ENCODE results near the gene PDE1C.
"Not testable (repeated sequence)": the region's sequence is repeated elsewhere in the genome, so short reads cannot be mapped to it uniquely, and the experiment has no call there.

Gene PDE1C

GRCh38 chr7:31851119-31851518 lies 219.1 kb downstream of the PDE1C start:
- Histone ChIP-seq H3K27me3 (ENCODE audit: control insufficient read depth, insufficient read depth, low read length) (peaks cover under 1% of the 10 kb centered on the region; the same call in 1 of the 2 replicates), H3K4me3 (ENCODE audit: low read depth, low read length) (no peak overlapping the region), H3K36me3 (ENCODE audit: control insufficient read depth, insufficient read depth, low read length) (no peaks in the 10 kb centered on the region), H3K9me3 (ENCODE audit: control insufficient read depth, insufficient read depth, low read depth, low read length) (no peaks in the 10 kb centered on the region), H3K4me1 (ENCODE audit: control insufficient read depth, insufficient read depth, low read length) (peaks cover 8% of the 10 kb centered on the region; the same call in 1 of the 2 replicates), H3K27ac (ENCODE audit: low read depth, low read length) (no peak overlapping the region), H3K9ac (ENCODE audit: low read length) (no peak overlapping the region)

GRCh38 chr7:31850601-31851000 lies 219.6 kb downstream of the PDE1C start:
- Histone ChIP-seq H3K36me3 (ENCODE audit: control insufficient read depth, insufficient read depth, low read length) (no peaks in the 10 kb centered on the region), H3K27me3 (ENCODE audit: control insufficient read depth, insufficient read depth, low read length) (no peaks in the 10 kb centered on the region; the same call in 1 of the 2 replicates), H3K4me1 (ENCODE audit: control insufficient read depth, insufficient read depth, low read length) (0 out of 2 replicates have a peak, but pooled peaks cover 4% of the 10 kb centered on the region), H3K4me3 (ENCODE audit: low read depth, low read length) (no peak overlapping the region), H3K9me3 (ENCODE audit: control insufficient read depth, insufficient read depth, low read depth, low read length) (no peaks in the 10 kb centered on the region), H3K9ac (ENCODE audit: low read length) (no peak overlapping the region), H3K27ac (ENCODE audit: low read depth, low read length) (no peak overlapping the region)

- Histone ChIP-seq H3K4me1 (ENCODE audit: control insufficient read depth, insufficient read depth, low read length) (0 out of 2 replicates have a peak, but pooled peaks cover 4% of the 10 kb centered on the region), H3K36me3 (ENCODE audit: control insufficient read depth, insufficient read depth, low read length) (no peaks in the 10 kb centered on the region), H3K27ac (ENCODE audit: low read depth, low read length) (no peak overlapping the region), H3K4me3 (ENCODE audit: low read depth, low read length) (no peak overlapping the region), H3K9me3 (ENCODE audit: control insufficient read depth, insufficient read depth, low read depth, low read length) (no peaks in the 10 kb centered on the region), H3K9ac (ENCODE audit: low read length) (no peak overlapping the region), H3K27me3 (ENCODE audit: control insufficient read depth, insufficient read depth, low read length) (no peaks in the 10 kb centered on the region; the same call in 1 of the 2 replicates)
Observed at GRCh38 chr7:31850066-31850465, 220.1 kb downstream of the PDE1C start.

- no peak overlapping the region for H3K9ac ChIP-seq (ENCODE audit: low read length)
Observed at GRCh38 chr7:31835471-31835870, 234.7 kb downstream of the PDE1C start.

GRCh38 chr7:31833625-31834024 lies 236.6 kb downstream of the PDE1C start:
- H3K4me1 ChIP-seq (ENCODE audit: control insufficient read depth, insufficient read depth, low read length); H3K9me3 ChIP-seq (ENCODE audit: control insufficient read depth, insufficient read depth, low read depth, low read length); H3K4me3 ChIP-seq (ENCODE audit: low read depth, low read length); H3K27ac ChIP-seq (ENCODE audit: low read depth, low read length); H3K27me3 ChIP-seq (ENCODE audit: control insufficient read depth, insufficient read depth, low read length); H3K36me3 ChIP-seq (ENCODE audit: control insufficient read depth, insufficient read depth, low read length); H3K9ac ChIP-seq (ENCODE audit: low read length): not testable (repeated sequence)

More at GRCh38 chr7:31835471-31835870, 234.7 kb downstream of the PDE1C start:
- Histone ChIP-seq H3K27me3 (ENCODE audit: control insufficient read depth, insufficient read depth, low read length) (no peaks in the 10 kb centered on the region), H3K4me1 (ENCODE audit: control insufficient read depth, insufficient read depth, low read length) (no peaks in the 10 kb centered on the region), H3K9me3 (ENCODE audit: control insufficient read depth, insufficient read depth, low read depth, low read length) (no peaks in the 10 kb centered on the region), H3K36me3 (ENCODE audit: control insufficient read depth, insufficient read depth, low read length) (no peaks in the 10 kb centered on the region), H3K27ac (ENCODE audit: low read depth, low read length) (no peak overlapping the region), H3K4me3 (ENCODE audit: low read depth, low read length) (no peak overlapping the region)

GRCh38 chr7:31828520-31828919 lies 241.7 kb downstream of the PDE1C start:
- no peaks in the 10 kb centered on the region for H3K9me3 ChIP-seq (ENCODE audit: control insufficient read depth, insufficient read depth, low read depth, low read length)
- H3K4me1 ChIP-seq (ENCODE audit: control insufficient read depth, insufficient read depth, low read length): peaks cover 16% of the 10 kb centered on the region
- no peaks in the 10 kb centered on the region for H3K36me3 ChIP-seq (ENCODE audit: control insufficient read depth, insufficient read depth, low read length)
- H3K27ac ChIP-seq (ENCODE audit: low read depth, low read length): no peak overlapping the region
- H3K9ac ChIP-seq (ENCODE audit: low read length): no peak overlapping the region
- H3K27me3 ChIP-seq (ENCODE audit: control insufficient read depth, insufficient read depth, low read length): no peaks in the 10 kb centered on the region
- no peak overlapping the region for H3K4me3 ChIP-seq (ENCODE audit: low read depth, low read length)

- no peak overlapping the region; the same call in 1 of the 2 replicates for H3K4me3 ChIP-seq (ENCODE audit: low read depth, low read length)
- H3K36me3 ChIP-seq (ENCODE audit: control insufficient read depth, insufficient read depth, low read length): no peaks in the 10 kb centered on the region
- H3K9ac ChIP-seq (ENCODE audit: low read length): no peak overlapping the region
- no peak overlapping the region for H3K27ac ChIP-seq (ENCODE audit: low read depth, low read length)
- H3K4me1 ChIP-seq (ENCODE audit: control insufficient read depth, insufficient read depth, low read length): peaks cover 18% of the 10 kb centered on the region
- H3K27me3 ChIP-seq (ENCODE audit: control insufficient read depth, insufficient read depth, low read length): no peaks in the 10 kb centered on the region
- H3K9me3 ChIP-seq (ENCODE audit: control insufficient read depth, insufficient read depth, low read depth, low read length): no peaks in the 10 kb centered on the region
Observed at GRCh38 chr7:31825576-31825975, 244.6 kb downstream of the PDE1C start.

GRCh38 chr7:31819031-31819430 lies 251.2 kb downstream of the PDE1C start:
- no peaks in the 10 kb centered on the region for H3K9me3 ChIP-seq (ENCODE audit: control insufficient read depth, insufficient read depth, low read depth, low read length)
- no peaks in the 10 kb centered on the region; the same call in 1 of the 2 replicates for H3K27me3 ChIP-seq (ENCODE audit: control insufficient read depth, insufficient read depth, low read length)
- no peak overlapping the region for H3K4me3 ChIP-seq (ENCODE audit: low read depth, low read length)
- H3K27ac ChIP-seq (ENCODE audit: low read depth, low read length): no peak overlapping the region
- H3K9ac ChIP-seq (ENCODE audit: low read length): no peak overlapping the region
- no peaks in the 10 kb centered on the region for H3K36me3 ChIP-seq (ENCODE audit: control insufficient read depth, insufficient read depth, low read length)
- peaks cover 4% of the 10 kb centered on the region; the same call in 1 of the 2 replicates for H3K4me1 ChIP-seq (ENCODE audit: control insufficient read depth, insufficient read depth, low read length)

- Histone ChIP-seq H3K9me3 (ENCODE audit: control insufficient read depth, insufficient read depth, low read depth, low read length) (no peaks in the 10 kb centered on the region), H3K36me3 (ENCODE audit: control insufficient read depth, insufficient read depth, low read length) (no peaks in the 10 kb centered on the region), H3K27me3 (ENCODE audit: control insufficient read depth, insufficient read depth, low read length) (no peaks in the 10 kb centered on the region; the same call in 1 of the 2 replicates), H3K9ac (ENCODE audit: low read length) (no peak overlapping the region), H3K4me3 (ENCODE audit: low read depth, low read length) (no peak overlapping the region), H3K27ac (ENCODE audit: low read depth, low read length) (no peak overlapping the region), H3K4me1 (ENCODE audit: control insufficient read depth, insufficient read depth, low read length) (peaks cover 4% of the 10 kb centered on the region; the same call in 1 of the 2 replicates)
Observed at GRCh38 chr7:31816810-31817209, 253.4 kb downstream of the PDE1C start.

GRCh38 chr7:31815796-31816195 lies 254.4 kb downstream of the PDE1C start:
- Histone ChIP-seq H3K4me1 (ENCODE audit: control insufficient read depth, insufficient read depth, low read length) (peaks cover 4% of the 10 kb centered on the region; the same call in 1 of the 2 replicates), H3K27me3 (ENCODE audit: control insufficient read depth, insufficient read depth, low read length) (no peaks in the 10 kb centered on the region; the same call in 1 of the 2 replicates), H3K9ac (ENCODE audit: low read length) (no peak overlapping the region), H3K9me3 (ENCODE audit: control insufficient read depth, insufficient read depth, low read depth, low read length) (no peaks in the 10 kb centered on the region), H3K4me3 (ENCODE audit: low read depth, low read length) (no peak overlapping the region), H3K27ac (ENCODE audit: low read depth, low read length) (no peak overlapping the region), H3K36me3 (ENCODE audit: control insufficient read depth, insufficient read depth, low read length) (no peaks in the 10 kb centered on the region)

GRCh38 chr7:31814187-31814586 lies 256.0 kb downstream of the PDE1C start:
- no peak overlapping the region for H3K4me3 ChIP-seq (ENCODE audit: low read depth, low read length)

More at GRCh38 chr7:31814187-31814586, 256.0 kb downstream of the PDE1C start:
- H3K36me3 ChIP-seq (ENCODE audit: control insufficient read depth, insufficient read depth, low read length): no peaks in the 10 kb centered on the region
- H3K27me3 ChIP-seq (ENCODE audit: control insufficient read depth, insufficient read depth, low read length): no peaks in the 10 kb centered on the region; the same call in 1 of the 2 replicates
- H3K9ac ChIP-seq (ENCODE audit: low read length): no peak overlapping the region
- H3K27ac ChIP-seq (ENCODE audit: low read depth, low read length): no peak overlapping the region
- H3K4me1 ChIP-seq (ENCODE audit: control insufficient read depth, insufficient read depth, low read length): no peaks in the 10 kb centered on the region
- no peaks in the 10 kb centered on the region for H3K9me3 ChIP-seq (ENCODE audit: control insufficient read depth, insufficient read depth, low read depth, low read length)

Measured in HUES6 (cell line).